ENCODE data around the gene ERN2. TPM values are rescaled to one million over a fixed set of nuclear protein-coding genes. Genes with fewer than 3 reads are reported as not detected.

ERN2 gene
- polyA plus RNA-seq, 1 of the 3 experiments (the other 2 are of a cell fraction), result 0.03 TPM

- no peaks in the 10 kb centered on the region for H3K79me2 ChIP-seq (ENCODE audit: insufficient read depth)
- no peak overlapping the region for H3K9ac ChIP-seq
- no peaks in the 10 kb centered on the region for H3K9me2 ChIP-seq
- H2AFZ ChIP-seq (ENCODE audit: low read depth), result no peak overlapping the region
- WGBS (ENCODE audit: low lambda C conversion rate), result 29% methylated on average over 4 of the region's 4 CpGs
- H3K36me3 ChIP-seq (replicated peaks in 1 of 2; ENCODE audit: control insufficient read depth in 1 of 2, insufficient read depth in 2 of 2, low read length in 1 of 2), result no peaks in the 10 kb centered on the region
- no peaks in the 10 kb centered on the region for H3K9me3 ChIP-seq
- H3K27ac ChIP-seq (ENCODE audit: low read depth in 2 of 2, low read length in 1 of 2), result no peak overlapping the region
- H3F3A ChIP-seq (replicated peaks; ENCODE audit: insufficient read depth), result no peaks in the 10 kb centered on the region
- ChIA-PET CTCF (interaction anchor here (1.2 to 2.5 kb wide), 2 partner anchors 11 to 18 kb away, joined by 3 to 7 read pairs; no protein-coding TSS in a partner anchor), POLR2A (no interaction called here)
- H4K20me1 ChIP-seq (ENCODE audit: insufficient read depth), result no peaks in the 10 kb centered on the region
- peaks cover 13% of the 10 kb centered on the region; the same call in 1 of the 2 replicates for H3K27me3 ChIP-seq (ENCODE audit: insufficient read depth)
- H3K4me3 ChIP-seq (ENCODE audit: low read depth in 2 of 2, low read length in 1 of 2), result no peak overlapping the region
- no peak overlapping the region for H3K4me2 ChIP-seq
- TF ChIP-seq ELF1 (IDR thresholded peaks at IDR 0.05), result no peak
- TF ChIP-seq, protein P1, sequence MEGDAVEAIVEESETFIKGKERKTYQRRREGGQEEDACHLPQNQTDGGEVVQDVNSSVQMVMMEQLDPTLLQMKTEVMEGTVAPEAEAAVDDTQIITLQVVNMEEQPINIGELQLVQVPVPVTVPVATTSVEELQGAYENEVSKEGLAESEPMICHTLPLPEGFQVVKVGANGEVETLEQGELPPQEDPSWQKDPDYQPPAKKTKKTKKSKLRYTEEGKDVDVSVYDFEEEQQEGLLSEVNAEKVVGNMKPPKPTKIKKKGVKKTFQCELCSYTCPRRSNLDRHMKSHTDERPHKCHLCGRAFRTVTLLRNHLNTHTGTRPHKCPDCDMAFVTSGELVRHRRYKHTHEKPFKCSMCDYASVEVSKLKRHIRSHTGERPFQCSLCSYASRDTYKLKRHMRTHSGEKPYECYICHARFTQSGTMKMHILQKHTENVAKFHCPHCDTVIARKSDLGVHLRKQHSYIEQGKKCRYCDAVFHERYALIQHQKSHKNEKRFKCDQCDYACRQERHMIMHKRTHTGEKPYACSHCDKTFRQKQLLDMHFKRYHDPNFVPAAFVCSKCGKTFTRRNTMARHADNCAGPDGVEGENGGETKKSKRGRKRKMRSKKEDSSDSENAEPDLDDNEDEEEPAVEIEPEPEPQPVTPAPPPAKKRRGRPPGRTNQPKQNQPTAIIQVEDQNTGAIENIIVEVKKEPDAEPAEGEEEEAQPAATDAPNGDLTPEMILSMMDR (IDR thresholded peaks at IDR 0.05), result no peak
- TF ChIP-seq, protein P2, sequence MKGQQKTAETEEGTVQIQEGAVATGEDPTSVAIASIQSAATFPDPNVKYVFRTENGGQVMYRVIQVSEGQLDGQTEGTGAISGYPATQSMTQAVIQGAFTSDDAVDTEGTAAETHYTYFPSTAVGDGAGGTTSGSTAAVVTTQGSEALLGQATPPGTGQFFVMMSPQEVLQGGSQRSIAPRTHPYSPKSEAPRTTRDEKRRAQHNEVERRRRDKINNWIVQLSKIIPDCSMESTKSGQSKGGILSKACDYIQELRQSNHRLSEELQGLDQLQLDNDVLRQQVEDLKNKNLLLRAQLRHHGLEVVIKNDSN (IDR thresholded peaks at IDR 0.05; ENCODE audit: borderline replicate concordance, low read depth), result no peak
- no peak for TF ChIP-seq GABPA (IDR thresholded peaks at IDR 0.05; ENCODE audit: low read depth)
- H3K4me1 ChIP-seq (ENCODE audit: control insufficient read depth in 1 of 2, insufficient read depth in 2 of 2, low read depth in 1 of 2, low read length in 1 of 2), result no peaks in the 10 kb centered on the region
- no peak for DNase-seq
Observed at GRCh38 chr16:23745263-23745662, 32.2 kb upstream of the ERN2 start.

GRCh38 chr16:23742766-23743165 lies 29.7 kb upstream of the ERN2 start:
- no peak overlapping the region for H3K4me2 ChIP-seq
- no peak for DNase-seq
- TF ChIP-seq MAX (IDR thresholded peaks at IDR 0.05; ENCODE audit: low read depth) (no peak), SIN3A (IDR thresholded peaks at IDR 0.05; ENCODE audit: borderline replicate concordance, low read depth, low read length) (no peak), EZH2phosphoT487 (IDR thresholded peaks at IDR 0.05; ENCODE audit: borderline replicate concordance, low read depth) (no peak), YY1 (IDR thresholded peaks at IDR 0.05; ENCODE audit: low read depth) (no peak)
- H3K4me3 ChIP-seq (ENCODE audit: low read depth in 2 of 2, low read length in 1 of 2), result no peak overlapping the region
- no peaks in the 10 kb centered on the region for H4K20me1 ChIP-seq (ENCODE audit: insufficient read depth)
- H3K4me1 ChIP-seq (ENCODE audit: control insufficient read depth in 1 of 2, insufficient read depth in 2 of 2, low read depth in 1 of 2, low read length in 1 of 2), result no peaks in the 10 kb centered on the region
- no peak overlapping the region for H3K9ac ChIP-seq
- H3F3A ChIP-seq (replicated peaks; ENCODE audit: insufficient read depth), result no peaks in the 10 kb centered on the region
- H3K79me2 ChIP-seq (ENCODE audit: insufficient read depth), result no peaks in the 10 kb centered on the region
- peaks cover 19% of the 10 kb centered on the region; the same call in 1 of the 2 replicates for H3K27me3 ChIP-seq (ENCODE audit: insufficient read depth)
- CTCF ChIA-PET, result no interaction called here
- no peaks in the 10 kb centered on the region for H3K9me3 ChIP-seq
- no peaks in the 10 kb centered on the region for H3K36me3 ChIP-seq (replicated peaks in 1 of 2; ENCODE audit: control insufficient read depth in 1 of 2, insufficient read depth in 2 of 2, low read length in 1 of 2)
- WGBS (ENCODE audit: low lambda C conversion rate), result 3% methylated on average over 4 of the region's 4 CpGs
- no peak overlapping the region for H3K27ac ChIP-seq (ENCODE audit: low read depth in 2 of 2, low read length in 1 of 2)
- no peak overlapping the region for H2AFZ ChIP-seq (ENCODE audit: low read depth)
- POLR2A ChIA-PET, result no interaction called here
- H3K9me2 ChIP-seq, result no peaks in the 10 kb centered on the region
